PFSK-1 (cell line): Measurements from ENCODE around the gene IQCM.

Source experiments
- POLR2AphosphoS5 ChIP-seq: IDR thresholded peaks from 2 replicates; pipeline ENCODE4 v1.6.1; 2012; ENCODE audit warnings: low read depth, mild to moderate bottlenecking, control low read depth, low read length, moderate library complexity
- REST ChIP-seq, 2 experiments: IDR thresholded peaks; 2 replicates each; pipeline versions ENCODE4 v1.6.1 to v1.8.0; 2011 to 2012; ENCODE audit warnings: low read depth in 2 of 2, low read length in 2 of 2, control low read depth in 1 of 2, inconsistent platforms in 1 of 2, mild to moderate bottlenecking in 1 of 2, moderate library complexity in 1 of 2; ENCODE audit not compliant: insufficient read depth in 1 of 2
- SIN3A ChIP-seq: IDR thresholded peaks from 2 replicates; pipeline ENCODE4 v1.6.1; 2012; ENCODE audit warnings: mild to moderate bottlenecking, low read length, moderate library complexity, borderline replicate concordance; ENCODE audit not compliant: insufficient read depth
- TAF1 ChIP-seq: IDR thresholded peaks from 2 replicates; pipeline ENCODE4 v1.6.1; 2012; ENCODE audit warnings: low read length, control low read depth, borderline replicate concordance; ENCODE audit not compliant: insufficient read depth

- TF ChIP-seq REST (IDR thresholded peaks at IDR 0.05; ENCODE audit: insufficient read depth in 1 of 2, low read depth in 2 of 2, low read length in 2 of 2), result no peak
- no peak for TF ChIP-seq SIN3A
- TF ChIP-seq TAF1, result no peak
- no peak for TF ChIP-seq POLR2AphosphoS5
These were observed 472.0 kb downstream of the IQCM start for GRCh38 chr4:149343614-149344013.
